GM12891 (cell line): ENCODE measurements around the gene RAP1GAP.

Experiments used
- PAX5 ChIP-seq: IDR thresholded peaks from 2 replicates; pipeline ENCODE4 v1.6.1; 2011; ENCODE audit warnings: low read length, moderate library complexity, mild to moderate bottlenecking; ENCODE audit not compliant: insufficient read depth, severe bottlenecking
- POLR2A ChIP-seq: IDR thresholded peaks from 2 replicates; pipeline ENCODE4 v1.6.1; 2011; ENCODE audit warnings: low read depth, low read length, control low read depth
- POLR2AphosphoS5 ChIP-seq: IDR thresholded peaks from 2 replicates; pipeline ENCODE4 v1.6.1; 2011; ENCODE audit warnings: low read depth, low read length, control low read depth
- POU2F2 ChIP-seq: IDR thresholded peaks from 2 replicates; pipeline ENCODE4 v1.6.1; 2011; ENCODE audit warnings: low read depth, mild to moderate bottlenecking, control low read depth, low read length, moderate library complexity
- SPI1 ChIP-seq: IDR thresholded peaks from 2 replicates; pipeline ENCODE4 v1.6.1; 2011; ENCODE audit warnings: low read depth, low read length, control low read depth
- TAF1 ChIP-seq: IDR thresholded peaks from 2 replicates; pipeline ENCODE4 v1.6.1; 2011; ENCODE audit warnings: low read depth, low read length, control low read depth

DNA sequence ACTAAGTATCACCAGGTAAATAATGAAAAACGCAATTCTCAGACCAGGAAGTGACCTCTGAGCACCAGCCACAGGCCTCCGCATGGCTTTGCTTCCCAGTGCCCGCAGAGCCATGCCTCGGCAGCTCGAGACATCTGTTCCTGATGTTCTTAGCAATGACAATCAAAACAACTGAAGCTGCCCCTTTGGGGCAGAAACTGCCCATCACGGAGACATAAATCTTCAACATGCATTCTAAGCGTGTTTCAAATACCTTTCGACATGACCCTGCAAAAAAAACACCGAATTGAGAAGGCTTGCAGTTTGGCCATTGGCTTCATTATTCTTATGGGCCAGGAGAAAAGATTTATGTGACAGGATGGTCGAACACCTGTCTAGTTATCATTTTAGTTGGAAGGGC is 5.8 kb upstream of the RAP1GAP start:
- TF ChIP-seq SPI1 (no peak), TAF1 (no peak), POU2F2 (no peak), POLR2A (no peak), POLR2AphosphoS5 (no peak), PAX5 (no peak)
